Transverse colon (tissue), 4 donors: ENCODE measurements around the gene CMTM3. TPM values are rescaled to one million over a fixed set of nuclear protein-coding genes. Genes with fewer than 3 reads are reported as not detected.

Source experiments
- DNase-seq: peaks from one replicate; pipeline ENCODE4 v3.0.0-alpha.2; 2019
- H3K27ac ChIP-seq, 4 donors: fragments of 200-600 bp; sonication (generic); 2 replicates each; pipeline ENCODE4 v1.5.1; 2016 to 2018; ENCODE audit warnings: inconsistent platforms in 4 of 4
- H3K27me3 ChIP-seq: fragments of 200-600 bp; sonication (generic); 2 replicates; pipeline ENCODE4 v1.5.1; 2017; ENCODE audit warnings: inconsistent platforms
- H3K36me3 ChIP-seq, 4 donors: fragments of 200-600 bp; sonication (generic); 2 replicates each; pipeline ENCODE4 v1.5.1; 2017 to 2019; ENCODE audit warnings: inconsistent platforms in 4 of 4
- H3K4me1 ChIP-seq, 4 donors: fragments of 200-600 bp; sonication (generic); 2 replicates each; pipeline ENCODE4 v1.5.1; 2017 to 2020; ENCODE audit warnings: inconsistent platforms in 4 of 4
- H3K4me3 ChIP-seq, 4 donors: fragments of 200-600 bp; sonication (generic); 1 replicate in 1 of 4; 2 replicates in 3 of 4; pipeline versions ENCODE4 v1.5.1 to v1.6.1; 2017 to 2019; ENCODE audit warnings: inconsistent platforms in 4 of 4
- H3K9me3 ChIP-seq, 2 donors: fragments of 200-600 bp; sonication (generic); 2 replicates each; pipeline ENCODE4 v1.5.1; 2017 to 2019; ENCODE audit warnings: inconsistent platforms in 2 of 2
- EP300 ChIP-seq: sonication (generic); formaldehyde crosslinking; IDR thresholded peaks from one replicate; pipeline ENCODE4 v1.6.1; 2017; ENCODE audit warnings: antibody characterized with exemption, low read depth
- POLR2A ChIP-seq: fragments of 450-650 bp; IDR thresholded peaks from one replicate; pipeline ENCODE4 v1.6.1; 2016; ENCODE audit warnings: antibody characterized with exemption, mild to moderate bottlenecking, moderate library complexity
- POLR2AphosphoS5 ChIP-seq, 3 donors: sonication (generic); formaldehyde crosslinking; IDR thresholded peaks; one replicate each; pipeline ENCODE4 v1.6.1; 2016; ENCODE audit warnings: antibody characterized with exemption in 3 of 3
- WGBS, 2 donors: methylation state at CpG; one replicate each; pipeline ENCODE4 v1.1.5; 2018; ENCODE audit warnings: low coverage in 1 of 2; 5-methylcytosine and 5-hydroxymethylcytosine counted together
- in situ Hi-C, 4 donors: fragments of 200-750 bp; cut with MboI; loops; one replicate each; pipeline versions ENCODE4 v1.15.0 to v1.15.1; 2017; ENCODE audit warnings: low sequenced_read_pairs in 3 of 4, low pct_ligation_motif_present in 1 of 4, low pct_unique_long_range_greater_than_20kb in 1 of 4
- intact Hi-C: fragments of 100-400 bp; cut with DNase I; formaldehyde crosslinking; loops from one replicate; pipeline ENCODE4 v1.15.1; 2023; ENCODE audit warnings: low total_unique reads
- total RNA-seq, 4 donors: library from RNA; depleted of rRNA; stranded (reverse); fragments of >200 nt; gene quantifications; one replicate each; pipeline ENCODE4 v1.1.0, GENCODE V29; 2016
- TF ChIP-seq, protein P1 (sequence below), 5 experiments: fragments of 200-600 bp in 3 of 5; fragments of 450-650 bp in 2 of 5; sonication (generic) in 3 of 5; IDR thresholded peaks; 1 replicate in 2 of 5; 2 replicates in 3 of 5; pipeline ENCODE4 v1.5.1; 2016 to 2017; ENCODE audit warnings: antibody characterized with exemption in 5 of 5, inconsistent platforms in 3 of 5, mild to moderate bottlenecking in 2 of 5, moderate library complexity in 1 of 5

CMTM3 gene
- total RNA-seq, 4 donors from 2014 or later: 2.4 to 11.6 (median 6.1) TPM; not detected in 1

DNA sequence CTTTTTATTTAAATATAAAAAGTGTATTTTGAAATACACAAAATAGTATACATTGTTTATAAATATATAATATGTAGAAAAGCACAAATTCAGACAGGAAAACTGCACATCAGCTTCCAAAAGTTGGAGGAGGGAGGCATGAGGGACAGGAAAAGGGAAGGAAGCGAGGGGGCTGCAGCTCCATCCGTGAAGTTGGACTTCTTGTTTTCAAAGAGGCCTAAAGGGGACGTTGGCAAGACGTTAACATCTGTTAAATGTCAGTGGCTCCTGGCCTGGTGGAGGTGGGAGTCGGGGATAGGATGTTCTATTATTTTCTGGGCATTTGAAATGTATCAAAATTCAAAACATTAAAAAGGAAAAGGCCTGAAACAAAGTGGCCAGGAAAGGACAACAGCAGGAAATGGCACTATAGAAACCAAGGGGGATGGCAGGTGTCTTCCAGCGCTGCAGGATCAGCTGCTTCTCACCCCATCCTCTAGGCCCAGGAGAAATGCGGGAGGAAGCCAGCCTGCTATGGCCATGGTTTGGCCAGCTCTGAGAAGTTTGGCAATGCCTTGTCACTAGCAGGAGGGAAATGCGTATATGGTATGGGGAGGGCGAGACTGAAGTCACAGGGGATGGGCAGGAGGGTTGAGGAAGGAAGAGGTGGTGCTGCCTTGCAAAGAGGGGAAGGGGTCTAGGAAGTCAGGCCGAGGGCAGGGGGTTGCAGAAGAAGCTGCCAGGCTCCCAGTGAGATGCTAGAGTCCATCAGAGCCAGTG, 18.8 kb upstream of the CMTM3 start:
- no peaks in the 10 kb centered on the region for H3K27me3 ChIP-seq
- H3K4me1 ChIP-seq: peaks cover 0 to 3% (median 0%) of the 10 kb centered on the region in 4 donors
- H3K9me3 ChIP-seq: no peaks in the 10 kb centered on the region
- 62 to 81% methylated on average over 7 to 10 of the region's 10 CpGs for WGBS, 2 donors
- in situ Hi-C loops (loop anchor here (10.0 to 25.0 kb wide), 4 partner anchors 98 to 181 kb away; no protein-coding TSS in a partner anchor), intact Hi-C loops (no loop called here)
- H3K36me3 ChIP-seq: no peaks in the 10 kb centered on the region
- no peak for DNase-seq
- no peak overlapping the region for H3K27ac ChIP-seq
- TF ChIP-seq POLR2AphosphoS5 (IDR thresholded peaks at IDR 0.05): no peak
- no peak for TF ChIP-seq POLR2A
- TF ChIP-seq, protein P1, sequence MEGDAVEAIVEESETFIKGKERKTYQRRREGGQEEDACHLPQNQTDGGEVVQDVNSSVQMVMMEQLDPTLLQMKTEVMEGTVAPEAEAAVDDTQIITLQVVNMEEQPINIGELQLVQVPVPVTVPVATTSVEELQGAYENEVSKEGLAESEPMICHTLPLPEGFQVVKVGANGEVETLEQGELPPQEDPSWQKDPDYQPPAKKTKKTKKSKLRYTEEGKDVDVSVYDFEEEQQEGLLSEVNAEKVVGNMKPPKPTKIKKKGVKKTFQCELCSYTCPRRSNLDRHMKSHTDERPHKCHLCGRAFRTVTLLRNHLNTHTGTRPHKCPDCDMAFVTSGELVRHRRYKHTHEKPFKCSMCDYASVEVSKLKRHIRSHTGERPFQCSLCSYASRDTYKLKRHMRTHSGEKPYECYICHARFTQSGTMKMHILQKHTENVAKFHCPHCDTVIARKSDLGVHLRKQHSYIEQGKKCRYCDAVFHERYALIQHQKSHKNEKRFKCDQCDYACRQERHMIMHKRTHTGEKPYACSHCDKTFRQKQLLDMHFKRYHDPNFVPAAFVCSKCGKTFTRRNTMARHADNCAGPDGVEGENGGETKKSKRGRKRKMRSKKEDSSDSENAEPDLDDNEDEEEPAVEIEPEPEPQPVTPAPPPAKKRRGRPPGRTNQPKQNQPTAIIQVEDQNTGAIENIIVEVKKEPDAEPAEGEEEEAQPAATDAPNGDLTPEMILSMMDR (IDR thresholded peaks at IDR 0.05): no peak
- H3K4me3 ChIP-seq: no peak overlapping the region

GRCh38 chr16:66587881-66588600, 16.5 kb upstream of the CMTM3 start:
- 72 to 100% methylated on average over 2 to 7 of the region's 7 CpGs for WGBS, 2 donors
- Histone ChIP-seq H3K27me3 (no peaks in the 10 kb centered on the region), H3K4me1 (no peaks in the 10 kb centered on the region), H3K4me3 (no peak overlapping the region), H3K9me3 (no peaks in the 10 kb centered on the region), H3K36me3 (no peaks in the 10 kb centered on the region), H3K27ac (no peak overlapping the region)
- in situ Hi-C loops: loop anchor here (10.0 to 25.0 kb wide), 4 partner anchors 101 to 183 kb away; no protein-coding TSS in a partner anchor
- TF ChIP-seq EP300 (no peak), POLR2A (no peak), POLR2AphosphoS5 (IDR thresholded peaks at IDR 0.05) (no peak)
- TF ChIP-seq, protein P1 (IDR thresholded peaks at IDR 0.05): no peak
- no peak for DNase-seq
- intact Hi-C loops: no loop called here

- intact Hi-C loops: no loop called here
- H3K27ac ChIP-seq: no peak overlapping the region
- in situ Hi-C loops: loop anchor here (10.0 to 25.0 kb wide), 4 partner anchors 102 to 184 kb away; no protein-coding TSS in a partner anchor
Measured at GRCh38 chr16:66588981-66589713, 15.4 kb upstream of the CMTM3 start.

More at GRCh38 chr16:66588981-66589713, 15.4 kb upstream of the CMTM3 start:
- Histone ChIP-seq H3K9me3 (no peaks in the 10 kb centered on the region), H3K4me1 (no peaks in the 10 kb centered on the region), H3K27me3 (no peaks in the 10 kb centered on the region), H3K4me3 (no peak overlapping the region), H3K36me3 (no peaks in the 10 kb centered on the region)
- DNase-seq: peak; percentile 56
- TF ChIP-seq EP300: no peak
- TF ChIP-seq, protein P1 (IDR thresholded peaks at IDR 0.05): peak; percentile 35 to 56 (median 45)
- whole genome bisulfite sequencing, 2 donors: 90% methylated on average over 8 of the region's 8 CpGs; no CpG with 5 or more reads in 1 of the 2 donors
